H1 (cell line): ENCODE data around the gene UBTD1.

Experiments
- CBX5 ChIP-seq: fragments of 300-800, 300-1000 bp; sonication (generic); IDR thresholded peaks from 2 replicates; pipeline ENCODE4 v1.7.1; 2016; ENCODE audit warnings: antibody characterized with exemption, low read length, low read depth
- CEBPB ChIP-seq: IDR thresholded peaks from 2 replicates; pipeline ENCODE4 v1.6.1; 2012; ENCODE audit warnings: low read depth, low read length
- CREB1 ChIP-seq: IDR thresholded peaks from 2 replicates; pipeline ENCODE4 v1.6.1; 2012; ENCODE audit warnings: inconsistent platforms
- EGR1 ChIP-seq: IDR thresholded peaks from 2 replicates; pipeline ENCODE4 v1.6.1; 2011; ENCODE audit warnings: low read depth, low read length, borderline replicate concordance
- EP300 ChIP-seq, 2 experiments: IDR thresholded peaks; 1 replicate in 1 of 2; 2 replicates in 1 of 2; pipeline ENCODE4 v1.6.1; 2011 to 2012; ENCODE audit warnings: low read depth in 2 of 2, low read length in 2 of 2, mild to moderate bottlenecking in 2 of 2, borderline replicate concordance in 1 of 2, inconsistent platforms in 1 of 2, moderate library complexity in 1 of 2
- GABPA ChIP-seq: IDR thresholded peaks from 2 replicates; pipeline ENCODE4 v1.6.1; 2011; ENCODE audit warnings: mild to moderate bottlenecking, low read length, moderate library complexity, borderline replicate concordance; ENCODE audit not compliant: insufficient read depth
- HDAC6 ChIP-seq: IDR thresholded peaks from one replicate; pipeline ENCODE4 v1.7.1; 2012; ENCODE audit warnings: low read depth, mild to moderate bottlenecking, inconsistent platforms, low read length, moderate library complexity
- MAFK ChIP-seq: IDR thresholded peaks from 2 replicates; pipeline ENCODE4 v1.6.1; 2012; ENCODE audit warnings: low read depth, mild to moderate bottlenecking, improper control_type of control experiment, low read length
- POLR2A ChIP-seq, 2 experiments: IDR thresholded peaks; 1 replicate in 1 of 2; 2 replicates in 1 of 2; pipeline ENCODE4 v1.6.1; 2011; ENCODE audit warnings: low read depth in 2 of 2, low read length in 2 of 2, mild to moderate bottlenecking in 2 of 2; ENCODE audit errors: control extremely low read depth in 1 of 2
- SIN3A ChIP-seq, 2 experiments: IDR thresholded peaks in 1 of 2; conservative IDR thresholded peaks in 1 of 2; 2 replicates each; pipeline ENCODE4 v1.6.1; 2011 to 2012; ENCODE audit warnings: low read length in 2 of 2, improper control_type of control experiment in 1 of 2, low read depth in 1 of 2, mild to moderate bottlenecking in 1 of 2
- TAF1 ChIP-seq: IDR thresholded peaks from 2 replicates; pipeline ENCODE4 v1.6.1; 2011; ENCODE audit warnings: mild to moderate bottlenecking, low read depth, low read length
- TF ChIP-seq, protein P1 (sequence below), 3 experiments: IDR thresholded peaks; 1 replicate in 2 of 3; 2 replicates in 1 of 3; pipeline versions ENCODE4 v1.5.1 to v1.6.1; 2011; ENCODE audit warnings: low read length in 3 of 3, mild to moderate bottlenecking in 3 of 3, inconsistent platforms in 2 of 3, low read depth in 1 of 3, moderate library complexity in 1 of 3; ENCODE audit not compliant: insufficient read depth in 1 of 3; ENCODE audit errors: control extremely low read depth in 1 of 3
- TF ChIP-seq, protein P2 (sequence below): IDR thresholded peaks from 2 replicates; pipeline ENCODE4 v1.6.1; 2011; ENCODE audit warnings: low read depth, mild to moderate bottlenecking, low read length; ENCODE audit not compliant: insufficient read depth

- TF ChIP-seq, protein P1, sequence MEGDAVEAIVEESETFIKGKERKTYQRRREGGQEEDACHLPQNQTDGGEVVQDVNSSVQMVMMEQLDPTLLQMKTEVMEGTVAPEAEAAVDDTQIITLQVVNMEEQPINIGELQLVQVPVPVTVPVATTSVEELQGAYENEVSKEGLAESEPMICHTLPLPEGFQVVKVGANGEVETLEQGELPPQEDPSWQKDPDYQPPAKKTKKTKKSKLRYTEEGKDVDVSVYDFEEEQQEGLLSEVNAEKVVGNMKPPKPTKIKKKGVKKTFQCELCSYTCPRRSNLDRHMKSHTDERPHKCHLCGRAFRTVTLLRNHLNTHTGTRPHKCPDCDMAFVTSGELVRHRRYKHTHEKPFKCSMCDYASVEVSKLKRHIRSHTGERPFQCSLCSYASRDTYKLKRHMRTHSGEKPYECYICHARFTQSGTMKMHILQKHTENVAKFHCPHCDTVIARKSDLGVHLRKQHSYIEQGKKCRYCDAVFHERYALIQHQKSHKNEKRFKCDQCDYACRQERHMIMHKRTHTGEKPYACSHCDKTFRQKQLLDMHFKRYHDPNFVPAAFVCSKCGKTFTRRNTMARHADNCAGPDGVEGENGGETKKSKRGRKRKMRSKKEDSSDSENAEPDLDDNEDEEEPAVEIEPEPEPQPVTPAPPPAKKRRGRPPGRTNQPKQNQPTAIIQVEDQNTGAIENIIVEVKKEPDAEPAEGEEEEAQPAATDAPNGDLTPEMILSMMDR (IDR thresholded peaks at IDR 0.05; ENCODE audit: control extremely low read depth in 1 of 3, insufficient read depth in 1 of 3, low read depth in 1 of 3, low read length in 3 of 3): no peak
- TF ChIP-seq CEBPB: no peak
- no peak for TF ChIP-seq HDAC6
- TF ChIP-seq, protein P2, sequence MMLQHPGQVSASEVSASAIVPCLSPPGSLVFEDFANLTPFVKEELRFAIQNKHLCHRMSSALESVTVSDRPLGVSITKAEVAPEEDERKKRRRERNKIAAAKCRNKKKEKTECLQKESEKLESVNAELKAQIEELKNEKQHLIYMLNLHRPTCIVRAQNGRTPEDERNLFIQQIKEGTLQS: no peak
- TF ChIP-seq MAFK: no peak
- TF ChIP-seq GABPA: no peak
- TF ChIP-seq SIN3A (conservative IDR thresholded peaks at IDR 0.05 in 1 of 2, IDR thresholded peaks at IDR 0.05 in 1 of 2; ENCODE audit: low read depth in 1 of 2, low read length in 2 of 2): no peak
- no peak for TF ChIP-seq CBX5
- TF ChIP-seq EP300 (IDR thresholded peaks at IDR 0.05; ENCODE audit: borderline replicate concordance in 1 of 2, low read depth in 2 of 2, low read length in 2 of 2): no peak
- TF ChIP-seq POLR2A (IDR thresholded peaks at IDR 0.05; ENCODE audit: control extremely low read depth in 1 of 2, low read depth in 2 of 2, low read length in 2 of 2): no peak; a peak in 1 of 3 replicates
- no peak for TF ChIP-seq TAF1
- TF ChIP-seq EGR1: no peak
- TF ChIP-seq CREB1: no peak
Observed at GRCh38 chr10:97454330-97455036, 44.2 kb upstream of the UBTD1 start.
